HEK293T (cell line): ENCODE measurements around the gene CLEC4G.

Experiments
- CTCF ChIA-PET: fragments of 350-600 bp; formaldehyde crosslinking; extraction: SDS; loops from one replicate; lab custom pipeline; 2021; ENCODE audit warnings: antibody characterized with exemption, inconsistent platforms; lab: Yijun Ruan, JAX
- POLR2A ChIA-PET: fragments of 350-600 bp; formaldehyde crosslinking; extraction: SDS; loops from one replicate; lab custom pipeline; 2020; ENCODE audit warnings: antibody characterized with exemption, inconsistent platforms; lab: Yijun Ruan, JAX
- DNase-seq: peaks from one replicate; pipeline ENCODE4 v3.0.0; 2012; ENCODE audit warnings: mixed read lengths; ENCODE audit errors: extremely low spot score
- ARNT ChIP-seq: fragments of 450-650 bp; IDR thresholded peaks from 2 replicates; pipeline ENCODE4 v1.6.1; 2017; ENCODE audit warnings: mild to moderate bottlenecking
- BHLHE40 ChIP-seq: fragments of 450-650 bp; IDR thresholded peaks from 2 replicates; pipeline ENCODE4 v1.6.1; 2016; ENCODE audit warnings: mild to moderate bottlenecking, moderate library complexity, borderline replicate concordance
- CTBP1 ChIP-seq: fragments of 450-650 bp; IDR thresholded peaks from 2 replicates; pipeline ENCODE4 v1.6.1; 2016; ENCODE audit warnings: borderline replicate concordance
- ELF4 ChIP-seq: fragments of 450-650 bp; IDR thresholded peaks from 2 replicates; pipeline ENCODE4 v1.6.1; 2017; ENCODE audit warnings: antibody characterized with exemption
- FOXA1 ChIP-seq: fragments of 450-650 bp; IDR thresholded peaks from 2 replicates; pipeline ENCODE4 v1.6.1; 2016; ENCODE audit warnings: mild to moderate bottlenecking
- FOXK2 ChIP-seq: fragments of 450-650 bp; IDR thresholded peaks from 2 replicates; pipeline ENCODE4 v1.6.1; 2016; ENCODE audit warnings: mild to moderate bottlenecking
- FOXM1 ChIP-seq: fragments of 450-650 bp; IDR thresholded peaks from 2 replicates; pipeline ENCODE4 v1.6.1; 2017; ENCODE audit warnings: mild to moderate bottlenecking, borderline replicate concordance
- HDGF ChIP-seq: fragments of 450-650 bp; IDR thresholded peaks from 2 replicates; pipeline ENCODE4 v1.6.1; 2017; ENCODE audit warnings: antibody characterized with exemption, borderline replicate concordance
- L3MBTL2 ChIP-seq: fragments of 450-650 bp; conservative IDR thresholded peaks from 2 replicates; pipeline ENCODE4 v1.6.1; 2016; ENCODE audit warnings: mild to moderate bottlenecking
- LEF1 ChIP-seq: fragments of 450-650 bp; IDR thresholded peaks from 2 replicates; pipeline ENCODE4 v1.6.1; 2017; ENCODE audit warnings: mild to moderate bottlenecking, borderline replicate concordance
- NFRKB ChIP-seq: fragments of 450-650 bp; IDR thresholded peaks from 2 replicates; pipeline ENCODE4 v1.6.1; 2016; ENCODE audit warnings: mild to moderate bottlenecking, moderate library complexity
- PKNOX1 ChIP-seq: fragments of 450-650 bp; IDR thresholded peaks from 2 replicates; pipeline ENCODE4 v1.6.1; 2016
- SP1 ChIP-seq: fragments of 450-650 bp; IDR thresholded peaks from 2 replicates; pipeline ENCODE4 v1.6.1; 2017
- SUZ12 ChIP-seq: fragments of 450-650 bp; IDR thresholded peaks from 2 replicates; pipeline ENCODE4 v1.6.1; 2016; ENCODE audit warnings: mild to moderate bottlenecking
- TARDBP ChIP-seq: fragments of 450-650 bp; IDR thresholded peaks from 2 replicates; pipeline ENCODE4 v1.6.1; 2016
- ZNF384 ChIP-seq: fragments of 450-650 bp; IDR thresholded peaks from 2 replicates; pipeline ENCODE4 v1.6.1; 2016

CLEC4G gene

DNA sequence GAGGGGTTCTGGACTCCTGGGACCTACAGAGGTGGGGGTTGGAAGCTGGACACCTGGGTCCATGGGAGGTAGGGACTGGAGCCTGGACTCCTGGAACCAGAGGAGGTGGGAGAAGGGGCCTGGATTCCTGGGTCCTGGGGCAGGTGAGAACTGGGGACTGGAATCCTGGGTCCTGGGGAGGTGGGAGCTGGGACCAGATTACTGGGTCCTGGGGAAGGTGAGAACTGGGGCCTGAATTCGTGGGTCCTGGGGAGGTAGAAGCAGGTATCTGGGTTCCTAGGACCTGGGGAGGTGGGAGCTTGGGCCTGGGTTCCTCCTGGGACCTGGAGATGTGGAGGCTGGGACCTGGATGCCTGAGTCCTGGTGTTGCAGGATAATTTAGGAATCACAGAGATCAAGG, 31.8 kb upstream of the CLEC4G start:
- TF ChIP-seq BHLHE40 (no peak), ARNT (no peak), SP1 (no peak), TARDBP (no peak), CTBP1 (no peak)
- DNase-seq: no peak
- POLR2A ChIA-PET: no interaction called here
- CTCF ChIA-PET: interaction anchor here (0.6 to 1.0 kb wide), 2 partner anchors 12 to 59 kb away, joined by 3 read pairs; no protein-coding TSS in a partner anchor

DNA sequence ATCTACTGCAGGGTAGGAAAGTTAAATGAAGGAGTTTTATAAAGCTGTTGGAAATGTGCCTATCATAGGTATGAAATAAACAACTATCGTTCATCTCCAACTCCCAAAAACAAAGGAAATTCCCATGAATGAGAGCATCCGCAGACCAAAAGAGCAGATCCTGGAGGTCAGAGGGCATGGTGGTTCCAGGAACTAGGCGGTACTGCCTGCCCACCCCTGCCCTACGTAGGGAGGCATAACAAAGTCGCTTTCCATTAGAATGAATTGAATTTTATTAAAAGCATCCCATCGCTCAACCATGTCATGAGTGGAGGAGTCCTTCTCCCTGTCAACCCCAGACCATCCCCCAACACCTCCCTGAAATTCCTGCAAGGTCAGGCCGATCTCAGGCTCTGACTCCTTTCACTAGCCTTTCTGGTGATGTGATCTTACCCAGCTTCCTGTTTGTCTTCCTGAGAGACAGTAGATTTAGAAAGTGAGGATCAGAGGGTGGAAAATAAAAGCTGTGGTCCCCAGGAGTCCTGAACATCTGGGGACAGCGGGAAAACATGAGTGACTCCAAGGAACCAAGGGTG, 30.9 kb upstream of the CLEC4G start, which contains the start of gene CLEC4M:
TSS of gene CLEC4M (plus strand) at position 525 of the 575 bp plus-strand sequence. CDS start at position 549, 24 bp downstream.
- CTCF ChIA-PET: interaction anchor here (0.6 kb wide), 1 partner anchor 660 kb away, joined by 3 read pairs; no protein-coding TSS in a partner anchor
- TF ChIP-seq SP1: no peak
- no peak for TF ChIP-seq FOXA1
- no peak for TF ChIP-seq NFRKB
- TF ChIP-seq BHLHE40: no peak
- no peak for TF ChIP-seq FOXM1
- TF ChIP-seq CTBP1: no peak
- no peak for TF ChIP-seq LEF1
- no peak for TF ChIP-seq FOXK2
- TF ChIP-seq SUZ12: no peak
- no peak for TF ChIP-seq TARDBP
- TF ChIP-seq PKNOX1: no peak
- no peak for TF ChIP-seq L3MBTL2
- no peak for TF ChIP-seq HDGF
- TF ChIP-seq ARNT: no peak
- TF ChIP-seq ELF4: no peak
- TF ChIP-seq ZNF384: no peak
- DNase-seq: no peak
- POLR2A ChIA-PET: no interaction called here

GRCh38 chr19:7759156-7759555, 27.2 kb upstream of the CLEC4G start:
- CTCF ChIA-PET: no interaction called here
- no peak for DNase-seq
- POLR2A ChIA-PET: no interaction called here
- TF ChIP-seq FOXA1: no peak
- TF ChIP-seq ZNF384: no peak
- no peak for TF ChIP-seq FOXM1
- no peak for TF ChIP-seq FOXK2
- TF ChIP-seq BHLHE40: no peak
- no peak for TF ChIP-seq NFRKB
- no peak for TF ChIP-seq TARDBP
- no peak for TF ChIP-seq ELF4
- TF ChIP-seq ARNT: no peak
- TF ChIP-seq LEF1: no peak
- TF ChIP-seq PKNOX1: no peak
- TF ChIP-seq L3MBTL2: no peak
- TF ChIP-seq CTBP1: no peak
- TF ChIP-seq SUZ12: no peak

DNA sequence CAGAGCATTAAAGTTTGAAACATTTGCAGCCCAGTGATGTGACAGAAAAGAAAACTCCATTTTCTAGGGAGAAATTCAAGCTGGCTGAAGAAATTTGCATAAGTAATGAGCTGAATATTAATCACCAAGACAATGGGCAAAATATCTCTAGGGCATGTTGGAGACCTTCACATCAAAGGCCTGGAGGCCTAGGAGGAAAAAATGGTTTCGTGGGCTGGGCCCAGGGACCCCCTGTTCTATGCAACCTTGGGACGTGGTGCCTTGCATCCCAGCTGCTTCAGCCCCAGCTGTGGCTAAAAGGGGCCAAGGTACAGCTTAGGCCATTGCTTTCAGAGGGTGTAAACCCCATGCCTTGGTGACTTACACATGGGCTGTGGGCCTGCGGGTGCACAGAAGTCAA, 25.4 kb upstream of the CLEC4G start:
- TF ChIP-seq BHLHE40 (no peak), ARNT (no peak), NFRKB (no peak), FOXK2 (no peak), FOXM1 (no peak), HDGF (no peak), L3MBTL2 (no peak), SP1 (no peak), SUZ12 (no peak), FOXA1 (no peak), PKNOX1 (no peak), TARDBP (no peak), CTBP1 (no peak), ZNF384 (no peak), LEF1 (no peak), ELF4 (no peak)
- ChIA-PET CTCF (no interaction called here), POLR2A (no interaction called here)
- DNase-seq: no peak

GRCh38 chr19:7756258-7756657, 24.3 kb upstream of the CLEC4G start:
- TF ChIP-seq ELF4: no peak
- ChIA-PET CTCF (no interaction called here), POLR2A (no interaction called here)
- no peak for DNase-seq

DNA sequence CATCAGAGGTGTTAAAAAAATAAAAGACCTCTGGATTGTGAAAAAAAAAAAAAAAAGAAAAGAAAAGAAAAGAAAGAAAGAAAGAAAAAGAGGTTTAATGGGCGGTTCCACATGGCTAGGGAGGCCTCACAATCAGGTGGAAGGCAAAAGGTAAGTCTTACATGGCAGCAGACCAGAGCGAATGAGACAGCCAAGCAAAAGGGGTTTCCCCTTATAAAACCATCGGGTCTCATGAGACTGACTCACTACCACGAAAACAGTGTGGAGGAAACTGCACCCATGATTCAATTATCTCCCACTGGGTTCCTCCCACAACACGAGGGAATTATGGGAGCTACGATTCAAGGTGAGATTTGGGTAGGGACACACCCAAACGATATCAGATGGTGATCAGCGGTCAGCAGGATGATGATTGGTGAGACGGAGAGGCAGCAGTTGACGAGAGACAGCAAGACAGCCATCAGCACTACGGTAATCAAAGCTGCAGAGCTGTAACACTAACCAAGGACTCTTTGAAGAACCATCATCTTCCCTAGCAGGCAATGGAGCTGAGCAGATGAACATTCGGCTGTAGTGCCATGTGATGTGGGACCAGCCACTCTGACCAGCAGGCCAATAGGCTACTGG, 19.4 kb upstream of the CLEC4G start:
- POLR2A ChIA-PET: no interaction called here
- CTCF ChIA-PET: no interaction called here
- TF ChIP-seq BHLHE40: no peak
- TF ChIP-seq LEF1: no peak
- TF ChIP-seq SP1: no peak
- no peak for TF ChIP-seq PKNOX1
- TF ChIP-seq FOXK2: no peak
- no peak for TF ChIP-seq ELF4
- no peak for TF ChIP-seq ZNF384
- no peak for TF ChIP-seq SUZ12
- no peak for TF ChIP-seq CTBP1
- no peak for TF ChIP-seq ARNT
- no peak for TF ChIP-seq L3MBTL2
- TF ChIP-seq TARDBP: no peak
- no peak for TF ChIP-seq HDGF
- TF ChIP-seq FOXA1: no peak
- TF ChIP-seq FOXM1: no peak
- no peak for TF ChIP-seq NFRKB
- DNase-seq: no peak
